CD4-positive, CD25-positive, alpha-beta regulatory T cell (primary cell): ENCODE data around the gene NAV1. TPM values are rescaled to one million over a fixed set of nuclear protein-coding genes. Genes with fewer than 3 reads are reported as not detected.
"Not testable (repeated sequence)": the region's sequence is repeated elsewhere in the genome, so short reads cannot be mapped to it uniquely, and the experiment has no call there.

Experiments
- ATAC-seq, 2 donors: fragments of 150-1000 bp; cut with Tn5 transposase; one replicate each; pipeline ENCODE4 v1.10.0; 2021; ENCODE audit warnings: low read depth in 2 of 2, moderate number of reproducible peaks in 2 of 2, moderate library complexity in 1 of 2
- DNase-seq, 3 donors: peaks; one replicate each; pipeline versions ENCODE4 v3.0.0 to v3.0.0-alpha.2; 2012 to 2022; ENCODE audit warnings: mixed read lengths in 1 of 3
- H3K27ac ChIP-seq: one replicate; pipeline ENCODE4 v1.7.0; 2013; ENCODE audit warnings: mild to moderate bottlenecking, low read length; ENCODE audit not compliant: insufficient read depth, poor library complexity, severe bottlenecking
- H3K27me3 ChIP-seq: one replicate; pipeline ENCODE4 v1.7.0; 2013; ENCODE audit warnings: low read length; ENCODE audit not compliant: control insufficient read depth, insufficient read depth
- H3K36me3 ChIP-seq: one replicate; pipeline ENCODE4 v1.7.0; 2013; ENCODE audit warnings: mild to moderate bottlenecking, low read length, moderate library complexity; ENCODE audit not compliant: control insufficient read depth, insufficient read depth
- H3K4me1 ChIP-seq: 2 replicates; pipeline ENCODE4 v1.7.0; 2013; ENCODE audit warnings: mild to moderate bottlenecking, low read length; ENCODE audit not compliant: insufficient read depth, control insufficient read depth, poor library complexity, severe bottlenecking
- H3K4me3 ChIP-seq: one replicate; pipeline ENCODE4 v1.7.0; 2013; ENCODE audit warnings: low read depth, mild to moderate bottlenecking, low read length, moderate library complexity
- H3K9me3 ChIP-seq, 2 experiments: 1 replicate in 1 of 2; 2 replicates in 1 of 2; pipeline ENCODE4 v1.7.0; 2013; ENCODE audit warnings: low read length in 2 of 2, mild to moderate bottlenecking in 1 of 2, moderate library complexity in 1 of 2; ENCODE audit not compliant: control insufficient read depth in 2 of 2
- H3K27ac Mint-ChIP-seq, 3 donors: one replicate each; pipeline ENCODE4 v1.8.0; 2020 to 2022; ENCODE audit warnings: mild to moderate bottlenecking in 3 of 3, mixed read lengths in 3 of 3, moderate library complexity in 2 of 3
- H3K27me3 Mint-ChIP-seq: one replicate; pipeline ENCODE4 v1.8.0; 2022; ENCODE audit warnings: mild to moderate bottlenecking, mixed read lengths
- H3K36me3 Mint-ChIP-seq: one replicate; pipeline ENCODE4 v1.8.0; 2020; ENCODE audit warnings: mixed read lengths
- H3K4me1 Mint-ChIP-seq, 4 donors: one replicate each; pipeline ENCODE4 v1.8.0; 2020 to 2022; ENCODE audit warnings: mixed read lengths in 4 of 4, mild to moderate bottlenecking in 1 of 4
- H3K4me3 Mint-ChIP-seq, 4 donors: one replicate each; pipeline ENCODE4 v1.8.0; 2020 to 2022; ENCODE audit warnings: mild to moderate bottlenecking in 4 of 4, mixed read lengths in 4 of 4, moderate library complexity in 3 of 4
- H3K9me3 Mint-ChIP-seq, 7 donors: one replicate each; pipeline ENCODE4 v1.8.0; 2020 to 2022; ENCODE audit warnings: mixed read lengths in 7 of 7, mild to moderate bottlenecking in 3 of 7, moderate library complexity in 2 of 7
- polyA plus RNA-seq, 4 donors: library from polyadenylated mRNA; unstranded; fragments of 300-500 nt; fragmentation: Illumina TruSeq; gene quantifications; one replicate each; pipeline ENCODE4 v1.2.3, GENCODE V29; 2021
- total RNA-seq: library from RNA; stranded (reverse); gene quantifications from one replicate; pipeline ENCODE4 v1.2.3, GENCODE V29; 2022

NAV1 gene
- total and polyA plus RNA-seq, 5 donors from 2014 or later: 0.39 to 4.9 (median 1.7) TPM

GRCh38 chr1:201517631-201518030 lies 21.3 kb upstream of the NAV1 start:
- Mint-ChIP-seq H3K4me1 (peaks cover 0 to 15% (median 2%) of the 10 kb centered on the region in 4 donors), H3K36me3 (peaks cover 12% of the 10 kb centered on the region), H3K4me3 (no peak overlapping the region), H3K27me3 (no peaks in the 10 kb centered on the region), H3K27ac (no peak overlapping the region), H3K9me3 (no peaks in the 10 kb centered on the region)
- H3K27ac ChIP-seq: no peak overlapping the region
- ATAC-seq: no peak
- no peaks in the 10 kb centered on the region for H3K4me1 ChIP-seq
- peaks cover 4% of the 10 kb centered on the region for H3K36me3 ChIP-seq
- no peaks in the 10 kb centered on the region for H3K27me3 ChIP-seq
- no peak for DNase-seq
- H3K4me3 ChIP-seq: no peak overlapping the region
- no peaks in the 10 kb centered on the region for H3K9me3 ChIP-seq

GRCh38 chr1:201518071-201518470 lies 20.9 kb upstream of the NAV1 start:
- H3K9me3 ChIP-seq: no peaks in the 10 kb centered on the region
- no peaks in the 10 kb centered on the region for H3K9me3 Mint-ChIP-seq
- H3K27me3 Mint-ChIP-seq: no peaks in the 10 kb centered on the region
- H3K4me1 Mint-ChIP-seq: peaks cover 0 to 11% (median under 1%) of the 10 kb centered on the region in 4 donors
- H3K27me3 ChIP-seq: no peaks in the 10 kb centered on the region
- H3K4me1 ChIP-seq: no peaks in the 10 kb centered on the region
- no peak overlapping the region for H3K4me3 ChIP-seq
- H3K27ac ChIP-seq: no peak overlapping the region
- DNase-seq: no peak
- H3K4me3 Mint-ChIP-seq: no peak overlapping the region
- peaks cover 12% of the 10 kb centered on the region for H3K36me3 Mint-ChIP-seq
- H3K36me3 ChIP-seq: peaks cover 4% of the 10 kb centered on the region
- no peak overlapping the region for H3K27ac Mint-ChIP-seq
- ATAC-seq: no peak

- not testable (repeated sequence) for H3K9me3 Mint-ChIP-seq, H3K27me3 Mint-ChIP-seq, ATAC-seq, DNase-seq, H3K4me1 Mint-ChIP-seq, H3K27me3 ChIP-seq, H3K36me3 ChIP-seq, H3K4me1 ChIP-seq, H3K27ac Mint-ChIP-seq, H3K4me3 ChIP-seq, H3K9me3 ChIP-seq, H3K4me3 Mint-ChIP-seq, H3K27ac ChIP-seq
- H3K36me3 Mint-ChIP-seq: peaks cover 19% of the 10 kb centered on the region
Measured at GRCh38 chr1:201520046-201520575, 18.8 kb upstream of the NAV1 start.

GRCh38 chr1:201525193-201525778 lies 13.6 kb upstream of the NAV1 start:
- Mint-ChIP-seq H3K4me1 (no peaks in the 10 kb centered on the region), H3K36me3 (peaks cover 37% of the 10 kb centered on the region), H3K4me3 (no peak overlapping the region), H3K27ac (peak overlapping the region in 1 of 3 donors; percentile 9), H3K27me3 (no peaks in the 10 kb centered on the region), H3K9me3 (peaks cover 0 to 3% (median 0%) of the 10 kb centered on the region in 7 donors)
- H3K27me3 ChIP-seq: no peaks in the 10 kb centered on the region
- no peak for DNase-seq
- peaks cover 4% of the 10 kb centered on the region for H3K36me3 ChIP-seq
- H3K9me3 ChIP-seq: peaks cover 0 to 2% of the 10 kb centered on the region in 2 experiments
- H3K4me1 ChIP-seq: no peaks in the 10 kb centered on the region
- no peak for ATAC-seq
- H3K4me3 ChIP-seq: no peak overlapping the region
- no peak overlapping the region for H3K27ac ChIP-seq

GRCh38 chr1:201527879-201528278 lies 11.0 kb upstream of the NAV1 start:
- ATAC-seq (no peak), DNase-seq (no peak)
- Mint-ChIP-seq H3K36me3 (peaks cover 39% of the 10 kb centered on the region), H3K4me3 (no peak overlapping the region), H3K27me3 (no peaks in the 10 kb centered on the region), H3K9me3 (peaks cover 0 to 3% (median 0%) of the 10 kb centered on the region in 7 donors), H3K4me1 (no peaks in the 10 kb centered on the region), H3K27ac (no peak overlapping the region)
- Histone ChIP-seq H3K27ac (no peak overlapping the region), H3K27me3 (no peaks in the 10 kb centered on the region), H3K4me3 (no peak overlapping the region), H3K36me3 (no peaks in the 10 kb centered on the region), H3K4me1 (no peaks in the 10 kb centered on the region), H3K9me3 (peaks cover 0 to 2% of the 10 kb centered on the region in 2 experiments)

GRCh38 chr1:201528631-201529252 lies 10.2 kb upstream of the NAV1 start:
- Histone ChIP-seq H3K9me3 (peaks cover 0 to 2% of the 10 kb centered on the region in 2 experiments), H3K27ac (no peak overlapping the region), H3K4me3 (no peak overlapping the region), H3K36me3 (no peaks in the 10 kb centered on the region), H3K27me3 (no peaks in the 10 kb centered on the region), H3K4me1 (no peaks in the 10 kb centered on the region)
- Mint-ChIP-seq H3K4me3 (no peak overlapping the region), H3K4me1 (no peaks in the 10 kb centered on the region), H3K36me3 (peaks cover 42% of the 10 kb centered on the region), H3K27me3 (no peaks in the 10 kb centered on the region), H3K27ac (no peak overlapping the region), H3K9me3 (peaks cover 0 to 3% (median 0%) of the 10 kb centered on the region in 7 donors)
- ATAC-seq (no peak), DNase-seq (no peak)

GRCh38 chr1:201530741-201531531 lies 8.0 kb upstream of the NAV1 start:
- DNase-seq (peak in 1 of 3 donors; percentile 41), ATAC-seq (no peak)
- Mint-ChIP-seq H3K27ac (no peak overlapping the region), H3K36me3 (peaks cover 36% of the 10 kb centered on the region), H3K27me3 (peaks cover 10% of the 10 kb centered on the region), H3K9me3 (peaks cover 0 to 3% (median 0%) of the 10 kb centered on the region in 7 donors), H3K4me3 (no peak overlapping the region), H3K4me1 (no peaks in the 10 kb centered on the region)
- no peaks in the 10 kb centered on the region for H3K36me3 ChIP-seq
- no peak overlapping the region for H3K27ac ChIP-seq
- no peaks in the 10 kb centered on the region for H3K9me3 ChIP-seq
- peaks cover 3% of the 10 kb centered on the region for H3K27me3 ChIP-seq
- no peak overlapping the region for H3K4me3 ChIP-seq
- H3K4me1 ChIP-seq: no peaks in the 10 kb centered on the region
